ENCODE measurements around the gene RPL7L1.
"Not testable (repeated sequence)": the region's sequence is repeated elsewhere in the genome, so short reads cannot be mapped to it uniquely, and the experiment has no call there.

Gene RPL7L1

DNA sequence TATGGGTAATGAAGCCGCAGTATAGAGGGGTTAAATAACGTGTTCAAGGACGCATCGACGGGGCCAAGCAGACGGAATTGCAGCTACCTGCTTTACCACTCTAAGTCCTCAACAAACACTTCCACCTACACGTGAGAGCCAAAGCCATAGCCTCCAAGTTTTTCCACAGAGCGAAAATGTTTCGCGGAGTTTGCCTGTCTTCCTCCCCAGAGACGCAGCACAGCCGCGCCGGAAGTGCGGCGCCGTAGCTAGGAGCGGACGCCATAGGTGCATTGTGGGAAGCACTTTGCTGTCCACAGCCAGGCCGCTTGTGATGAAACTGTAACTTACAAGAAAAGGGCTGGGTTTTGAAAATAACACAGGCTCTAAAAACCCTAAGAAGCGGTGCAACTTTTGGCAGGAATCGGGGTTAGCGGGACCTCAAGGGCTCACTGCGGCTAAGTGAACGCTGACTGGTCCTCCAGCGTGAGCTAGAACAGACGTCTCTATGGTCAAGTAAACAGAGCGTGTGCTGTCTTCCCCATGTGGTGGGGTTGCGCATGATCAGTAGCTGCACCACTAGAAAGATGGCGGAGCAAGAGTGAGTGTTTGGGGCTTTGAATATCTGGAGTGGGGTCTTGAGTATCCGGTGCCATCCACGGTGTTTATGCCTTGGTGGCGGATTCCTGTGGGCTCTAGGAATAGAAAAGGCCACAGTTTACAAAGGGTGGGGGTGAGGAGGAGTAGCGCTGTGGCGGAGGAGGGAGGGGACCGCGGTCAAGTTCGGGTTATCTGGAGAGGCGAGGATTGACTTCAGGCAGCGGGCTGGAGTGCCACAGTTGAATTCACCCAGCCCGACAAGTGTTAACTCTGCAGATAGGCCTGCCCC is at the start of gene RPL7L1:
RPL7L1 (plus strand) TSS at position 245 of the 868 bp plus-strand sequence; CDS start at position 540, 295 bp downstream.
- DNase-seq = peak; percentile 79

- no peak for DNase-seq
Observed at GRCh38 chr6:42831237-42831636, 48.2 kb upstream of the RPL7L1 start.

GRCh38 chr6:42834056-42834455 is 45.4 kb upstream of the RPL7L1 start:
- DNase-seq = no peak

- no peak for DNase-seq
Observed at GRCh38 chr6:42841844-42842584, 37.4 kb upstream of the RPL7L1 start.

GRCh38 chr6:42845327-42845694 is 34.1 kb upstream of the RPL7L1 start:
- DNase-seq = peak; percentile 37

GRCh38 chr6:42846505-42846904 is 32.9 kb upstream of the RPL7L1 start:
- no peak for DNase-seq

DNA sequence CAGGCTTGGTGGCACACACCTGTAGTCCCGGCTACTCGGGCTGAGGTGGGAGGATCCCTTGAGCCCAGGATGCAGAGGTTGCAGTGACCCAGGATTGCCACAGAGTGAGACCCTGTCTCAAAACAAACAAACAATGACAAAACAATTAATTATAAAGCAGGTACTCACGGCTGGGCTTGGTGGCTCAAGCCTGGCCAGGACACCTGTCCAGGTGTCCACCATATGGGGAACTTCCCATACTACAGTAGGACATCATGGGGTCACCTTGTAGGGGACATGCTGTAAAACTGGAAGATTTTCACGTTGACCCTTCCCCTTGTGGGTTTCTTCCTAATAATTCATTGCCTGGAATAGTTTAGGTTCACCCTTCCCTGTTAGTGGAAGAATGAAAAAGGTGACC is 30.7 kb upstream of the RPL7L1 start:
- no peak for DNase-seq

DNA sequence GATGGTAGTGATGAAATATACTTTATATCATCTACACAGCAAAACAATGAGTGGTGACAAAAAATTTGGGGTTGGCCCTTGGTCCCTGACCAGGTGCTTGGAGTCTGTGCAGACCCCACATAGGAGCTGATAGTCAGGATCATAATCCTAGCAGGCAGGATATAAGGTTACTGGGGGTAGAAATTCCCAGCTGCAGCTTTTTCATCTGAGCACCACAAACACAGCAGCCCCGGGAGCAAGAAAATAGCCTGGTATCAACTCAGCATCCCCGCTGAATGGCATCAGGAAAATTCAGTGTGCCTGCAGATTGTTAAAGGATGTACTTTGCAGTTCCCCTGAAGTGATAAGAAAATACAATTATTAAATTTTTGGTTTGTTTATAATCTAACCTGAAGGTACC is 27.8 kb upstream of the RPL7L1 start:
- DNase-seq = no peak

GRCh38 chr6:42860036-42860435 is 19.4 kb upstream of the RPL7L1 start:
- no peak for DNase-seq

DNA sequence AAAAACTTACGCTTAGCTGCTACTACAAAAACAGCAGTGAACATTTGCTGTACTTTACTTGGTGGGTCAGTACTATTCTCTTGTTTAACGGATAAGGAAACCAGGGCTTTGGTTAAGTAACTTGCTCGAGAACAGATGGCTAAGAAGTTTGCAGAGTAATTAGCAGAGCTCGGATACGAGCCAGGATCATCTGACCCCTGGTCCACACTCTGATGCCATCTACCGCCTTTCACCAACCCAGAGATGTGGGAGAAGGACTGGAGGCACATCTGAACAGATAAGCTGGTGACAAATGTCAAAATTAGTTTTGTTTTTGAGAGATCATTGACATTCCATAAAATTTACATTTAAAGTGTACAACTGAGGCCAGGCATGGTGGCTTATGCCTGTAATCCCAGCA is 18.9 kb upstream of the RPL7L1 start:
- no peak for DNase-seq

DNA sequence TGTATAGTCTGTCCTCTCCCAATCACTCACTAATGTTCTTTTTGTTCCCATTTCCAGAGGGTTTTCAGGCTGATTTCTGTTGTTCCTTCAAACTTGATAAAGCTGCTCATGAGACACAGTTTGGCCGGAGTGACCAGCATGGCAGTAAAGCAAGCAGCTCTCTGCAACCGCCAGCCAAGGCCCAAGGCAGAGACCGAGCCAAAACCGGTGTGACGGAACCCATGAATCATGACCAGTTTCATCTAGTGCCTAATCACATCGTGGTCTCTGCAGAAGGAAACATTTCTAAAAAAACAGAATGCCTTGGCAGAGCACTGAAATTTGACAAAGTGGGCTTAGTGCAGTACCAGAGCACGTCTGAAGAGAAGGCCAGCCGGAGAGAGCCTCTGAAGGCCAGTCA is 14.8 kb upstream of the RPL7L1 start:
- DNase-seq = no peak

- DNase-seq = no peak
Observed at GRCh38 chr6:42870145-42870936, 9.1 kb upstream of the RPL7L1 start.

DNA sequence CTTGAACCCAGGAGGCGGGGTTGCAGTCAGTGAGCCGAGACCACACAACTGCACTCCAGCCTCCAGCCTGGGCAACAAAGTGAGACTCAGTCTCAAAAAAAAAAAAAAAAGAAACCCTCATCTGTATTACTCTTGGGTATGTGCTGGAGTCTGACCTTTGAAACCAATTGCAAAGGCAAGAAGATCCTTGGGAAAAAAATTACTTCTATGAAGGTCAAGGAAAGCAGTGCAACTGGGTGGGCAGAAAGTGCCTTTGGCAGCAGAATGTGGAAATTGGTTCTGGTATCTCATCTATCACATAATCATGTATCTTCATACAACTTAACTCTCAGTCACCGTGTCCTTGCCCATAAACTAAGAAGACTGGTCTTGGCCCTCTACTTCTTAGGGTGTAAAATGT is 7.7 kb upstream of the RPL7L1 start:
- no peak for DNase-seq

DNA sequence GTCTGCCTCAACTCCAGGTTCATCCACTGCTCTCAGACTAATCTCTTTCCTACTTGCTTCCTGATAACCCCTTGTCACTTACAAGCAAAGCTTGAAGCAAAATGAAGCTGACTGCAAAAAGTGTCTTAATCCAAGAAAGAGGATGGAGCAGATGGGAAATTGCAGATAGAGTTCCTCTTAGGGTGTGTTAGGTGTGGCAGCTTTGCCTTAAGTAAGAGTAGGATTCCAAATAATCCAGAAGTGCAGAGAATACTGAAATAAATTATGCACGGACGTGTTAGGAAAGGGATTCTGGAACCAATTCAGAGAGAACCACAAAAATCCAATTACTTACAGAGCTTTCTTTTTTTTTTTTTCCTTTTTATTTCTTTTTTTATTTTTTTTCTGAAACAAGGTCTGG is 6.1 kb upstream of the RPL7L1 start:
- no peak for DNase-seq

GRCh38 chr6:42877695-42878094 is 1.7 kb upstream of the RPL7L1 start:
- no peak for DNase-seq

- DNase-seq = not testable (repeated sequence)
Observed at GRCh38 chr6:42880240-42880817, 913 bp downstream of the RPL7L1 start.

- DNase-seq = not testable (repeated sequence)
Observed at GRCh38 chr6:42880871-42881270, 1.5 kb downstream of the RPL7L1 start.

DNA sequence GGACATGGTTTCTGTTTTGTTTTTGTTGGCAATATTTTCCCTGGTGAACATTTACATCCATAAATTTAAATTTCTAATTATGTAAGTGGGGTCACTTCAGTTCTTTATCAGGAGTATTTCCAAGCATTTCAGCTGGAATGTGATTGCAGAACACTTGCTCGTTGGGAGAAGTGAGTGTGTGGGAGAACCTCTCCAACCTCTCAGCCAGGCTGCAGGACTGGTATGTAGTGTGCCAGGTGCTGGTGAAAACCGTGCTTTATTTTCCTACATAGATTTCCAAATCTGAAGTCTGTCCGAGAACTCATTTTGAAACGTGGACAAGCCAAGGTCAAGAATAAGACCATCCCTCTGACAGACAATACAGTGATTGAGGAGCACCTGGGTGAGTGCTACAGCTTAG is 6.3 kb downstream of the RPL7L1 start:
- DNase-seq = no peak

DNA sequence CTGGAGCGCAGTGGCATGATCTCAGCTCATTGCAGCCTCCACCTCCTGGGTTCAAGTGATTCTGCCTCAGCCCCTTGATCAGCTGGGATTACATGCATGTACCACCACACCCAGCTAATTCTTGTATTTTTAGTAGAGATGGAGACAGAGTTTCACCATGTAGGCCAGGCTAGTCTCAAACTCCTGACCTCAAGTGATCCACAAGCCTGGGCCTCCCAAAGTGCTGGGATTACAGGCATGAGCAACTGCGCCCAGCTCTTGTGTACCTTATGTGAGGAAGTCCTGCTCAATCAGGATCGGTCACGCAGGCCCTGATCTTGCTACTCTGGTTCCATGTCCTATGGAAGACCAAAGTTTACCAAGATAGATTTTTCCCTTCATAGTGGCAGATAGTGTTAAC is 8.8 kb downstream of the RPL7L1 start:
- DNase-seq = not testable (repeated sequence)

- DNase-seq = no peak
Observed at GRCh38 chr6:42889815-42890214, 10.4 kb downstream of the RPL7L1 start.

DNA sequence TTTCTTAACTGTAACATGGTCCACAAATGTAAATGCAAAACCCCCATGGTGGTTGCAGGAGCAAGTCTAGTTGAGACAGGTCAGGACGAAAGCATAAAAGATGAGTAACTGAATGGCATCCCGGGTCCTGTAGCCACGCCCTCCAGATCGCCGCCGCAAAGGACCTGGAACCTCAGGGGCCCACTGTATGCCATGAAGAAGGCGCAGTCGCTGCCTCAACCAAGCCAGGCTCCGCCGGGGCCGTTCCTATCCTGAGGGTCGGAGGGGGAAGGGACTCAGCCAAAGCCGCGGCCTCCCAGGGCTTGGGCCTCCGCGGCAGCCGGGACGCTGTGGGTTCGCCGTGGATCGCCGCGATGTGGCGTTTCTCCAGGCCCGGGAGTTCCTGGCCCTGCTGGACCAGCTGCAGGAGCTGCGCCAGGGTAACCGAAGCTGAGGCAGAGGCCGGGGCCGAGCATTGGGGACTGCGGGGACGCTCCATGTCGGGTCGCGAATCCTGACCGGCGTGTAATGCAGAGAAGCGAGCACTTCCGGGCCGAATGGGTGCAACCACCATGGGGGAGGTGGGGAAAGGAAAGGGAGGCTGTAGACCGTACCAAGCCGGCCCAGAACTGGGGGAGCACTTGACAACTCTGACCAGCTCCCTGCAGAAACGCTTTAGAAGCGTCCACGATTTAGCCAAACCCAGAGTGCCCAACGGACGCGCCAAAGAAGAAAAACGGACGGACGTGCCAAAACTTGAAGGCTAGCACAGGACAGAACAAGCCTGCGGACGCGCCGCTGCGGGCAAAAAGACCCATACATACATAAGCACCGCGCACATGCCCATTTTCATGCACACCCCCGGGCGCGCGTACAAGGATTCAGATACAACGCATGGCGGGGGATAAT is 11.1 kb downstream of the RPL7L1 start:
- peak; percentile 86 for DNase-seq

DNA sequence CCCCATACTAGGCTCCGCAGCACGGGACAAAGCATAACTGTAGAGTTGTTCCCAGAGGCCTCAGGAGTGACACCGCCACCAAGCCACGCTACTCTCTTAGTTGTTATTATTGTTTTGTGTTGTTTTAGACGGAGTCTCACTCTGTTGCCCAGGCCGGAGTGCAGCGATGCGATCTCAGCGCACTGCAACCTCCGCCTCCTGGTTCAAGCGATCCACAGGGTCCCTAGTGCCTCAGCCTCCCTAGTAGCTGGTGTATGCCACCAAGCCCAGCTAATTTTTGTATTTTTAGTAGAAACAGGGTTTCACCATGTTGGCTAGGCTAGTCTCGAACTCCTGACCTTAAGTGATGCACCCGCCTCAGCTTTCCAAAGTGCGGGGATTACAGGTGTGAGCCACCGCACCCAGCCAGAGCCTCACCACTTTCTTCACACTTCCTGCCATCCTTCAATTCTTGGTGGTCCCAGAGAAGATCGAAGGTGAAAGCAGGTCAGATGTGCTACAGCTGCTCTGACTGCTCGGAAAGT is 11.8 kb downstream of the RPL7L1 start:
- DNase-seq = no peak

Measured in NCI-H1436 (cell line).